Testis (tissue), 3 donors: Measurements from ENCODE around the gene RGS6. TPM values are rescaled to one million over a fixed set of nuclear protein-coding genes. Genes with fewer than 3 reads are reported as not detected.

ENCODE experiments used
- DNase-seq: peaks from one replicate; pipeline ENCODE4 v3.0.0-alpha.2; 2019
- H3K27ac ChIP-seq, 2 donors: fragments of 200-600 bp; sonication (generic); one replicate each; pipeline ENCODE4 v1.5.1; 2019
- H3K27me3 ChIP-seq: fragments of 200-600 bp; sonication (generic); one replicate; pipeline ENCODE4 v1.5.1; 2019
- H3K36me3 ChIP-seq: fragments of 200-600 bp; sonication (generic); one replicate; pipeline ENCODE4 v1.5.1; 2017; ENCODE audit warnings: low read depth; ENCODE audit errors: missing control alignments
- H3K4me1 ChIP-seq: fragments of 200-600 bp; sonication (generic); one replicate; pipeline ENCODE4 v1.5.1; 2019
- H3K4me3 ChIP-seq, 2 donors: fragments of 200-600 bp; sonication (generic); one replicate each; pipeline ENCODE4 v1.5.1; 2017 to 2019
- H3K9me3 ChIP-seq: fragments of 200-600 bp; sonication (generic); one replicate; pipeline ENCODE4 v1.5.1; 2017
- POLR2A ChIP-seq: fragments of 450-650 bp; IDR thresholded peaks from one replicate; pipeline ENCODE4 v1.6.1; 2017; ENCODE audit warnings: antibody characterized with exemption, mild to moderate bottlenecking, moderate library complexity
- WGBS, 2 donors: methylation state at CpG; one replicate each; pipeline ENCODE4 v1.1.5; 2018; 5-methylcytosine and 5-hydroxymethylcytosine counted together
- intact Hi-C: fragments of 100-400 bp; cut with DNase I; formaldehyde crosslinking; loops from one replicate; pipeline ENCODE4 v1.15.1; 2023; ENCODE audit warnings: low total_unique reads
- polyA plus RNA-seq: library from polyadenylated mRNA; stranded (reverse); fragments of 350-450 nt; fragmentation: Illumina TruSeq; extraction: RNeasy Lipid Tissue Mini Kit (QIAGEN cat#74804); gene quantifications from one replicate; pipeline ENCODE4 v1.2.3, GENCODE V29; 2014; ENCODE audit warnings: low read depth, low replicate concordance; ENCODE audit not compliant: insufficient read depth
- total RNA-seq, 2 donors: library from RNA; depleted of rRNA; stranded (reverse); fragments of >200 nt; gene quantifications; one replicate each; pipeline ENCODE4 v1.2.3, GENCODE V29; 2016
- TF ChIP-seq, protein P1 (sequence below), 3 experiments: fragments of 450-650 bp in 2 of 3; fragments of 200-600 bp in 1 of 3; sonication (generic) in 1 of 3; IDR thresholded peaks; one replicate each; pipeline ENCODE4 v1.5.1; 2016 to 2019; ENCODE audit warnings: antibody characterized with exemption in 3 of 3, mild to moderate bottlenecking in 2 of 3, moderate library complexity in 1 of 3

Gene RGS6
- total and polyA plus RNA-seq, 3 donors from 2014 or later: 6.3 to 21.3 (median 16.0) TPM

DNA sequence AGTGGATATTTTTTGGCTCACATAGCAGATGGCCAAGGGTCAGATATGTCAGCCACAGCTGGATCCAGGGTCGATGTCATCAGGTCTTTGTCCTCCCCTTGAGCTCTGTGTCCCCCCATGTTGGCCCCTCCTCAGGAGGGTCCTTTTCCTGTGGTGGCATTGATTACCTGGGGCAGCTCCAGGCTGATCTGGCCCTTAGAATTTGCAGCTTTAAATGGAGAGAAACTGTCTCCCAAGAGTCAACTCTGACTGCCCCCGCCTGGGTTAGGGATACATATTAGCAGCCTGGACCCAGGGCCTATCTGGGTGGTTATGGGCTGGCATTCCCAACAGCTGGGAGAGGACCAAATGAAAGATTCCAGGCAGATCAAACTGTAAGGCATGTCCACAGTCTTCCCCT is 330.5 kb downstream of the RGS6 start:
- 88 to 96% methylated on average over 2 of the region's 2 CpGs for WGBS, 2 donors
- intact Hi-C loops: no loop called here
- no peak overlapping the region for H3K27ac ChIP-seq
- no peak for TF ChIP-seq POLR2A
- TF ChIP-seq, protein P1, sequence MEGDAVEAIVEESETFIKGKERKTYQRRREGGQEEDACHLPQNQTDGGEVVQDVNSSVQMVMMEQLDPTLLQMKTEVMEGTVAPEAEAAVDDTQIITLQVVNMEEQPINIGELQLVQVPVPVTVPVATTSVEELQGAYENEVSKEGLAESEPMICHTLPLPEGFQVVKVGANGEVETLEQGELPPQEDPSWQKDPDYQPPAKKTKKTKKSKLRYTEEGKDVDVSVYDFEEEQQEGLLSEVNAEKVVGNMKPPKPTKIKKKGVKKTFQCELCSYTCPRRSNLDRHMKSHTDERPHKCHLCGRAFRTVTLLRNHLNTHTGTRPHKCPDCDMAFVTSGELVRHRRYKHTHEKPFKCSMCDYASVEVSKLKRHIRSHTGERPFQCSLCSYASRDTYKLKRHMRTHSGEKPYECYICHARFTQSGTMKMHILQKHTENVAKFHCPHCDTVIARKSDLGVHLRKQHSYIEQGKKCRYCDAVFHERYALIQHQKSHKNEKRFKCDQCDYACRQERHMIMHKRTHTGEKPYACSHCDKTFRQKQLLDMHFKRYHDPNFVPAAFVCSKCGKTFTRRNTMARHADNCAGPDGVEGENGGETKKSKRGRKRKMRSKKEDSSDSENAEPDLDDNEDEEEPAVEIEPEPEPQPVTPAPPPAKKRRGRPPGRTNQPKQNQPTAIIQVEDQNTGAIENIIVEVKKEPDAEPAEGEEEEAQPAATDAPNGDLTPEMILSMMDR (IDR thresholded peaks at IDR 0.05): no peak
- H3K4me1 ChIP-seq: no peaks in the 10 kb centered on the region
- no peak overlapping the region for H3K4me3 ChIP-seq
- no peak for DNase-seq
- no peaks in the 10 kb centered on the region for H3K9me3 ChIP-seq
- no peaks in the 10 kb centered on the region for H3K27me3 ChIP-seq
- no peaks in the 10 kb centered on the region for H3K36me3 ChIP-seq

DNA sequence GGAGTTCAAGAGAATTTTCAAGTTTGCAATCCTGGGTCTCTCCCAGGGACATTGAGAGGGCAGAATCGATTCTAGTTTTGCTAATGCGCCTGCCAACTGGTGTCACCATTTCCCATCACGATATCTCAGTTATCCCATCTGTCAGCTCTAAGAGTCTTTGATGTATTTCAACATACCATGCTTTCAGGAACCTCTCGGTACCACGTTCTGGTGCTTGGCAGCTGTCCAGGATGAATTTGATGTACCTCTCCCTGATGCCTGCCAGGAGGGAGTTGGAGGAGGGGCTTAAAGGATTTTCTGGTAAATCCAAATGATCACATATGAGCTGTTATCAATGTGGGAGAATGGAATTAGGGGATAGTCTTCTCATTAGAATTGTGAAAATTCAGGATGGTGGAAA is 332.5 kb downstream of the RGS6 start:
- no peaks in the 10 kb centered on the region for H3K36me3 ChIP-seq
- H3K27ac ChIP-seq: no peak overlapping the region
- no peaks in the 10 kb centered on the region for H3K9me3 ChIP-seq
- H3K27me3 ChIP-seq: no peaks in the 10 kb centered on the region
- intact Hi-C loops: no loop called here
- no peaks in the 10 kb centered on the region for H3K4me1 ChIP-seq
- WGBS, 2 donors: 66 to 68% methylated on average over 5 of the region's 5 CpGs
- DNase-seq: no peak
- H3K4me3 ChIP-seq: no peak overlapping the region
- TF ChIP-seq POLR2A: no peak
- TF ChIP-seq, protein P1 (IDR thresholded peaks at IDR 0.05): no peak

DNA sequence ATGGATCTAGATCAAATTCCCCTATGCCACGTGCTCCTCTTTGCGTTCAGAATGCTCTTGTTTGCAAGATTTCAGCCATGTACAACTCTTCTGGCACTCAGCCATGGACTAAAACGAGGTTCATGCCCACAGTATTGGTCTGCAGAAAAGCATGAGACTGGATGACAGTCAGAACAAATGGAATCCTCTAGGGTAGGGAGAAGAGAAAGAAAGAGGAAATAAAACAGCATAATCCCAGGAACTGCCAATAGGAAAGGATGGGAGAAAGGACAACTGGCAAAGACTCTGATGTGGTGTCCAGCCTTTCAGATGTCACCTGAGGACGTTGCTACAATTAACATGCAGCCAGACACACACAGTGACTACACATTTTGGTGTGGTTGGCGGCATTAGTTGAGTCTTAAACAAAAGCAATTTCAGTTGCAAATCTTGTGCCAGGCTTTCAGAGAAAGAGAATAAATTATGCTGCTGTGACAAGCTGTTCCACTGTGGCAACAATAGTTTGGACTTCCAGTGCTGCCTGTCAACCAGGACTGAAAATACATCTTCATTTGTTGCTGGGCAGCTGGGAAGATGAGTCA is 338.0 kb downstream of the RGS6 start:
- Histone ChIP-seq H3K27me3 (no peaks in the 10 kb centered on the region), H3K9me3 (no peaks in the 10 kb centered on the region), H3K4me3 (no peak overlapping the region), H3K27ac (no peak overlapping the region), H3K36me3 (no peaks in the 10 kb centered on the region), H3K4me1 (no peaks in the 10 kb centered on the region)
- DNase-seq: no peak
- TF ChIP-seq, protein P1 (IDR thresholded peaks at IDR 0.05): no peak
- no peak for TF ChIP-seq POLR2A
- intact Hi-C loops: no loop called here
- WGBS, 2 donors: 63 to 65% methylated on average over 5 of the region's 5 CpGs

DNA sequence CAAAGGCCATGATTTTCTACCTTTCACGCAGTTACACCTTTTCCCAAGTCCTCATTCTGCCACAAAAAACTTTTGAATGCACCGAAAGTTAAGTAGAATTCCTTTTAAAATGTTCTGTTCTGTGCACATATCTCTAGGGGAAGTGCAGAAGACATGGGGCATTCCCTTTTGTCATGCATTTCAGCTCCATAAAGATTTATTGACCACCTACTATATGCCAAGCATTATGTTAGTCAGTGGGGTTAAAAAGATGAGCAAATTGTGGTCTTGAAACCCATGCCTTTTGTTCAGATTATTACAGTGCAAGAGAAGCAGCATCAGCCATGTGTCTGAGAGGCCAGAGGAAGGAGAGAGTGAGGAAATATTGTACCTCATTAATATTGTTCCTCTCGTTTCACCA is 338.5 kb downstream of the RGS6 start:
- no peak for TF ChIP-seq POLR2A
- TF ChIP-seq, protein P1 (IDR thresholded peaks at IDR 0.05): no peak
- no peak for DNase-seq
- 85 to 89% methylated on average over 3 of the region's 3 CpGs for WGBS, 2 donors
- Histone ChIP-seq H3K4me3 (no peak overlapping the region), H3K9me3 (no peaks in the 10 kb centered on the region), H3K36me3 (no peaks in the 10 kb centered on the region), H3K4me1 (no peaks in the 10 kb centered on the region), H3K27me3 (no peaks in the 10 kb centered on the region), H3K27ac (no peak overlapping the region)
- intact Hi-C loops: no loop called here

DNA sequence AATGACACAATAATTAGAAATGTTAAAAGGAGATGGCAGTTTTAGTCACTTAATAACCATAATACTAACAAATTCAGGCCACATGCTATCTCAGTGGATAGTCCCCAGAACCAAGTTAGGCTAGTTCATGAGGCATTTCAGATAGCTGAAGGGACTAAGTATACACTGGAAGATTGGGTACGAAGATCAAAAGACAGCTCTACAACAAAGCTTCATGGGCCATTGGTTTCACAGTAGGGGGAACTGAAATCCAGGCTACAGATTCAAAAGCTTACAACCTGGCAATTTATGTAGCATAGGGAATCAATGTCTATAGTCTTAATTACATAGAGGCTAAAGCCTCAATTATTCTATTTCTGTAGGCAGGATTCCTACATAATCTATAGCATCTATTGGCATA is 343.0 kb downstream of the RGS6 start:
- no peak overlapping the region for H3K27ac ChIP-seq
- H3K36me3 ChIP-seq: no peaks in the 10 kb centered on the region
- H3K4me3 ChIP-seq: no peak overlapping the region
- intact Hi-C loops: no loop called here
- H3K27me3 ChIP-seq: no peaks in the 10 kb centered on the region
- no peak for DNase-seq
- WGBS, 2 donors: 81 to 96% methylated on average over 1 of the region's 1 CpG
- no peak for TF ChIP-seq POLR2A
- TF ChIP-seq, protein P1 (IDR thresholded peaks at IDR 0.05): no peak
- H3K9me3 ChIP-seq: no peaks in the 10 kb centered on the region
- no peaks in the 10 kb centered on the region for H3K4me1 ChIP-seq
